HEK293T (cell line): ENCODE results near the gene CYP2D6.
"Not testable (repeated sequence)": the region's sequence is repeated elsewhere in the genome, so short reads cannot be mapped to it uniquely, and the experiment has no call there.

ENCODE experiments used
- CTCF ChIA-PET: fragments of 350-600 bp; formaldehyde crosslinking; extraction: SDS; loops from one replicate; lab custom pipeline; 2021; ENCODE audit warnings: antibody characterized with exemption, inconsistent platforms; lab: Yijun Ruan, JAX
- POLR2A ChIA-PET: fragments of 350-600 bp; formaldehyde crosslinking; extraction: SDS; loops from one replicate; lab custom pipeline; 2020; ENCODE audit warnings: antibody characterized with exemption, inconsistent platforms; lab: Yijun Ruan, JAX
- DNase-seq: peaks from one replicate; pipeline ENCODE4 v3.0.0; 2012; ENCODE audit warnings: mixed read lengths; ENCODE audit errors: extremely low spot score
- ARNT ChIP-seq: fragments of 450-650 bp; IDR thresholded peaks from 2 replicates; pipeline ENCODE4 v1.6.1; 2017; ENCODE audit warnings: mild to moderate bottlenecking
- BHLHE40 ChIP-seq: fragments of 450-650 bp; IDR thresholded peaks from 2 replicates; pipeline ENCODE4 v1.6.1; 2016; ENCODE audit warnings: mild to moderate bottlenecking, moderate library complexity, borderline replicate concordance
- CTBP1 ChIP-seq: fragments of 450-650 bp; IDR thresholded peaks from 2 replicates; pipeline ENCODE4 v1.6.1; 2016; ENCODE audit warnings: borderline replicate concordance
- ELF4 ChIP-seq: fragments of 450-650 bp; IDR thresholded peaks from 2 replicates; pipeline ENCODE4 v1.6.1; 2017; ENCODE audit warnings: antibody characterized with exemption
- FOXA1 ChIP-seq: fragments of 450-650 bp; IDR thresholded peaks from 2 replicates; pipeline ENCODE4 v1.6.1; 2016; ENCODE audit warnings: mild to moderate bottlenecking
- FOXK2 ChIP-seq: fragments of 450-650 bp; IDR thresholded peaks from 2 replicates; pipeline ENCODE4 v1.6.1; 2016; ENCODE audit warnings: mild to moderate bottlenecking
- FOXM1 ChIP-seq: fragments of 450-650 bp; IDR thresholded peaks from 2 replicates; pipeline ENCODE4 v1.6.1; 2017; ENCODE audit warnings: mild to moderate bottlenecking, borderline replicate concordance
- HDGF ChIP-seq: fragments of 450-650 bp; IDR thresholded peaks from 2 replicates; pipeline ENCODE4 v1.6.1; 2017; ENCODE audit warnings: antibody characterized with exemption, borderline replicate concordance
- L3MBTL2 ChIP-seq: fragments of 450-650 bp; conservative IDR thresholded peaks from 2 replicates; pipeline ENCODE4 v1.6.1; 2016; ENCODE audit warnings: mild to moderate bottlenecking
- LEF1 ChIP-seq: fragments of 450-650 bp; IDR thresholded peaks from 2 replicates; pipeline ENCODE4 v1.6.1; 2017; ENCODE audit warnings: mild to moderate bottlenecking, borderline replicate concordance
- NFRKB ChIP-seq: fragments of 450-650 bp; IDR thresholded peaks from 2 replicates; pipeline ENCODE4 v1.6.1; 2016; ENCODE audit warnings: mild to moderate bottlenecking, moderate library complexity
- SP1 ChIP-seq: fragments of 450-650 bp; IDR thresholded peaks from 2 replicates; pipeline ENCODE4 v1.6.1; 2017
- SUZ12 ChIP-seq: fragments of 450-650 bp; IDR thresholded peaks from 2 replicates; pipeline ENCODE4 v1.6.1; 2016; ENCODE audit warnings: mild to moderate bottlenecking
- TARDBP ChIP-seq: fragments of 450-650 bp; IDR thresholded peaks from 2 replicates; pipeline ENCODE4 v1.6.1; 2016
- ZNF384 ChIP-seq: fragments of 450-650 bp; IDR thresholded peaks from 2 replicates; pipeline ENCODE4 v1.6.1; 2016
- TF ChIP-seq, protein P1 (sequence below): fragments of 450-650 bp; IDR thresholded peaks from 2 replicates; pipeline ENCODE4 v1.6.1; 2016

CYP2D6 gene

DNA sequence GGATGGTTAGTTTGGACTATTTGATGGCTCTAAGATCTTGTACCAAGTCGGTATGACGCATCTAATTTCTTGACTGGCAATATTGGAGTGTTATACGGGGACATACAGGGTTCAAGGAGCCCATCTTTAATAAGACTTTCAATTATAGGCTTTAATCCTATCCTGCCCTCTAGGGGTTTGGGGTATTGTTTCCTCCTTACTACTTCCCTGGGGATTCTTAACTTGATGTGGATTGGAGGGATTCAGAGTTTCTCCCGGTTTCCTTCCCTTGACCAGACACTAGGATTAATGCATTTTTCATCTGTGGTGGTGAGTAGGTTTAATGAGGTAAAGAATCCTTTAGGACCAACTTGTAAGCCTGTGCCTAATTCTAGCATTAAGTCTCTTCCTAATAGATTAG is 18.8 kb downstream of the CYP2D6 start:
- POLR2A ChIA-PET: no interaction called here
- TF ChIP-seq TARDBP (no peak), SUZ12 (no peak), HDGF (no peak), CTBP1 (no peak)
- DNase-seq: no peak
- CTCF ChIA-PET: interaction anchor here (1.7 kb wide), 1 partner anchor 149 kb away, joined by 3 read pairs; no protein-coding TSS in a partner anchor

DNA sequence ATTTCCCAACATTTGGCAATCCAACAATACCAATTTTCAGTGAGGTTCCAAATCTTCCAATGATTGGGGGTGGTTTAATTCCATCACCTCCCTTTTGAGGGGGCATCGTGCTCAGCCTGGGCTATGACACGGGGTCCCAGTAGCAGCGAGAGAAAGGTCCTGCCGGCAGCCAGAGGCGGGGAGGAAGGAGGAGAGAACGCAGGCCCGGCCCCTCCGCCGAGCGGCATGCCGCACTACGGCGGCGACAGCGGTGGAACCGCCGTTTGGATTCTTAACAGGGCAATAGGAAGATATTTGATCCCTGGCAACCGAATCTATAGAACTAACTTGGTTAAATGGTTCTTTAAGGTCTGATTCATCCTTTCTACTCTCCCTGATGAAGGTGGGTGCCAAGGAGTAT is 21.8 kb downstream of the CYP2D6 start:
- DNase-seq: no peak
- ChIA-PET CTCF (no interaction called here), POLR2A (no interaction called here)
- TF ChIP-seq HDGF: no peak
- no peak for TF ChIP-seq ELF4
- no peak for TF ChIP-seq LEF1
- no peak for TF ChIP-seq ARNT
- no peak for TF ChIP-seq FOXM1
- no peak for TF ChIP-seq NFRKB
- TF ChIP-seq SP1: no peak
- no peak for TF ChIP-seq BHLHE40
- TF ChIP-seq FOXK2: no peak
- TF ChIP-seq SUZ12: no peak

DNA sequence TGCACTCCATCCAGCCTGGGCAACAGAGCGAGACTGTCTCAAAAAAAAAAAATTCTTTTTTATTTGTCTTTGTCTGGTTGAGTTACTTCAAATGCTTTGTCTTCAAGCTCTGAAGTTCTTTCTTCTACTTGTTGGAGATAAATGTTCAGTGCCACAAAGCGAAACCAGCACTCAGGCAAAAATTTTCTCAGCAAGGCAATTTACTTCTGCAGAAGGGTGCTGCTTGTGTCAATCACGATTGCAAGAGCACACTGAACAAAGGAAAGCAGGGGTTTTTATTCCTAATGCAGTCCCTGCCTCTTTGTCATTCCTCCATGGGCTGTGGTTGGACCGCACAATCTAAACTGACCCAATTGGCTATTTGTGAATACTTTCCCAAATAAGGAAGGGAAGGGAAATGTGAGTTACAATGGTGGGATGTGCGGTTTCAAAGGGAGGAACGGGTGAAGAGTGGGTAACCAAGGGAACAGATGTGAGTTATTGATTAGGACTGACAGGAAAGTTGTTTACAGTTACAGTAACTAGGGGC is 26.2 kb downstream of the CYP2D6 start:
- CTCF ChIA-PET, DNase-seq, POLR2A ChIA-PET: not testable (repeated sequence)

DNA sequence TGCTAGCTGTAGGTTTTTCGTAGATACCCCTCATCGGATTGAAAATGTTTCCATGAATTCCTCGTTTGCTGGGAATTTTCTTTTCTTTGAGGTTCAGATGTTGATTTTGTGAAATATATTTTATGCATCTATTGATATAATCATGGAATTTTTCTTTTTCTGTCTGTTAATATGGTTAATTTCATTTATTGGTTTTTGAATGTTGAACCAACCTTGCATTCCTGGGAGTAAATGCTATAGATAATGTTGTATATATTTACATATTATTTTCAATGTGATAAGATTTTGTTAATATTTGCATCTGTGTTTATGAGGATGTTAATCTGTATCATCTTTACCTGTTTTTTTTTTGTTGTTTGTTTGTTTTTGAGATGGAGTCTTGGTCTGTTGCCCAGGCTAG is 29.4 kb downstream of the CYP2D6 start:
- TF ChIP-seq FOXK2: no peak
- no peak for TF ChIP-seq ELF4
- TF ChIP-seq, protein P1, sequence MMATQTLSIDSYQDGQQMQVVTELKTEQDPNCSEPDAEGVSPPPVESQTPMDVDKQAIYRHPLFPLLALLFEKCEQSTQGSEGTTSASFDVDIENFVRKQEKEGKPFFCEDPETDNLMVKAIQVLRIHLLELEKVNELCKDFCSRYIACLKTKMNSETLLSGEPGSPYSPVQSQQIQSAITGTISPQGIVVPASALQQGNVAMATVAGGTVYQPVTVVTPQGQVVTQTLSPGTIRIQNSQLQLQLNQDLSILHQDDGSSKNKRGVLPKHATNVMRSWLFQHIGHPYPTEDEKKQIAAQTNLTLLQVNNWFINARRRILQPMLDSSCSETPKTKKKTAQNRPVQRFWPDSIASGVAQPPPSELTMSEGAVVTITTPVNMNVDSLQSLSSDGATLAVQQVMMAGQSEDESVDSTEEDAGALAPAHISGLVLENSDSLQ: no peak
- TF ChIP-seq ZNF384: no peak
- TF ChIP-seq BHLHE40: no peak
- no peak for TF ChIP-seq LEF1
- no peak for TF ChIP-seq TARDBP
- no peak for TF ChIP-seq SUZ12
- no peak for TF ChIP-seq FOXM1
- TF ChIP-seq L3MBTL2: no peak
- no peak for TF ChIP-seq SP1
- TF ChIP-seq HDGF: no peak
- POLR2A ChIA-PET: no interaction called here
- CTCF ChIA-PET: no interaction called here
- DNase-seq: no peak

DNA sequence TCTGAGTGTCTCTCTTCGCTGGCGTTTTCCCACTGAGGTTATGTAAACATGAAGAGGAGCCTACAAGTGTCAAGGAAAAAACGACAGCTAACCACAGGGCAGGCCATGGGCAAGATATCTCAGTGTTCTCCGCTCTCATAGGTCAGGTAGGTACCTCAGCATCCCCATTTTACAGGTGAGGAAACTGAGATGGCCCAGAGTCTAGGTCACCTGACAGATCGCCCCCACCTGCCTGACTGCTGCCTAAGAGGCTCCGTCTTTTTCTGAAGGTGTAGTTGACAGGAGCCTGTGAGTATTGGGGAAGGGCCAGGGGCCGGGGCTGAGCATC is 39.2 kb downstream of the CYP2D6 start:
- TF ChIP-seq FOXK2 (no peak), FOXM1 (peak; percentile 19; the same call in 1 of the 2 replicates), SP1 (no peak)
- TF ChIP-seq, protein P1: no peak
- DNase-seq: no peak
- POLR2A ChIA-PET: interaction anchor here (1.0 to 4.8 kb wide), 9 partner anchors 11 to 394 kb away, joined by 3 to 57 read pairs (median 6); partner anchors contain the start of genes CENPM, NAGA and SMDT1
- CTCF ChIA-PET: interaction anchor here (0.6 to 2.2 kb wide), 12 partner anchors 11 to 440 kb away, joined by 3 to 16 read pairs (median 3); no protein-coding TSS in a partner anchor

DNA sequence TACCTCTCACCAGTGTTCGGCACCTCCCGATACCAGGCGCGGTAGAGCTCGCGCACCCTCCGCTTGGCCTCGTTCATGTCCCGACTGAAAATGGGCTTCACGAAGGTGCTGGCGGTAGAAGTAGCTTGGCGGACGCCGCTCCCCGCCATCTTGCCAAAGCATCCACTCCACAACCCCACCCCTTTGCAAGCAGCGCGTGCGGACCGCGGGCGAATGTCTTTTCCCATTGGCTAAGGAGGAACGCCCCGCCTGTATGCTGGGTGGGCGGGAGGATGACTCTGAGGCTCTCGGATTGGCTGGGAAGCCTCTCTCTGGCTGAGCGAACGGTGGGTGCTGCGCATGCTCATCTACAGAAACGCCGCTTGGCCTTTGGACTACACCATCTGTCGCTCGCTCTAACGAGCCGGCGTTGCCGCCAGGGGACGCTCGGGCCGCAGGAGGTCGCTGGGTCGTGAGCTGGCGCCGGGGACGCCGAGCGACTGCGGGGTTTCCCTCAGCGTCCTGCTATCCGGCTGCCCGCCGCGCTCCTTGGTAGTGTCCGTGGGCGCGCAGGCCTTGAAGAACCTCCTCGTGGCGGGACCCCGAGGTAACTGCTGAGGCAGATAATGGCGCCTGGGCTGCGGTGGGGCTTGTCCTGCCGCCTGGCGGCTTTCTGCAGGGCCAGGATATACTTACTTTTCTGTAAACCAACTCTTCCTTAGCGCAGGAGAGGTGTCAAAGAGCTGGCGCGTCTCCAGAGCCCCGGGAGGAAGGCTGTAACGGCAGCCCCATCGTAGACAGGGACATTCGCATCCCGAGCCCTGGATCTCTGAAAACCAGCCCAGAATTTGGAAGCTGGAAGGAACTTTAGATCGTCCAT is 39.8 kb downstream of the CYP2D6 start, which contains the start of gene NDUFA6:
Gene NDUFA6 (minus strand): TSS at position 177 of the 859 bp plus-strand sequence. CDS start 28 bp downstream, at position 149.
- DNase-seq: peak; percentile 97
- CTCF ChIA-PET: interaction anchor here (0.6 to 2.2 kb wide), 12 partner anchors 10 to 441 kb away, joined by 3 to 16 read pairs (median 3); no protein-coding TSS in a partner anchor
- POLR2A ChIA-PET: interaction anchor here (0.9 to 4.8 kb wide), 10 partner anchors 11 to 393 kb away, joined by 3 to 57 read pairs (median 6); partner anchors contain the start of genes CENPM, NAGA and SMDT1
- no peak for TF ChIP-seq SP1
- TF ChIP-seq ELF4: peak; percentile 37; the same call in 1 of the 2 replicates
- TF ChIP-seq FOXA1: no peak
- TF ChIP-seq FOXK2: no peak
- peak; percentile 49; the same call in 1 of the 2 replicates for TF ChIP-seq HDGF
- peak; percentile 64 for TF ChIP-seq L3MBTL2
- TF ChIP-seq, protein P1: peak; percentile 80
- no peak for TF ChIP-seq ARNT
